IgD-negative memory B cell (primary cell): Measurements from ENCODE around the gene SLC9A2. TPM values are rescaled to one million over a fixed set of nuclear protein-coding genes. Genes with fewer than 3 reads are reported as not detected.

Source experiments
- H3K27ac Mint-ChIP-seq, 3 donors: one replicate each; pipeline ENCODE4 v1.8.0; 2020 to 2022; ENCODE audit warnings: mild to moderate bottlenecking in 3 of 3, mixed read lengths in 3 of 3, moderate library complexity in 1 of 3
- H3K27me3 Mint-ChIP-seq: one replicate; pipeline ENCODE4 v1.8.0; 2021; ENCODE audit warnings: mixed read lengths
- H3K36me3 Mint-ChIP-seq: one replicate; pipeline ENCODE4 v1.8.0; 2020; ENCODE audit warnings: mild to moderate bottlenecking, mixed read lengths
- H3K4me1 Mint-ChIP-seq, 3 donors: one replicate each; pipeline ENCODE4 v1.8.0; 2020 to 2022; ENCODE audit warnings: mixed read lengths in 3 of 3, mild to moderate bottlenecking in 1 of 3
- H3K4me3 Mint-ChIP-seq, 4 donors: one replicate each; pipeline ENCODE4 v1.8.0; 2020 to 2022; ENCODE audit warnings: mild to moderate bottlenecking in 4 of 4, mixed read lengths in 4 of 4, moderate library complexity in 3 of 4
- H3K9me3 Mint-ChIP-seq, 3 donors: one replicate each; pipeline ENCODE4 v1.8.0; 2020 to 2021; ENCODE audit warnings: mixed read lengths in 3 of 3, mild to moderate bottlenecking in 1 of 3
- polyA plus RNA-seq: library from polyadenylated mRNA; unstranded; fragments of 300-500 nt; fragmentation: Illumina TruSeq; gene quantifications from one replicate; pipeline ENCODE4 v1.2.3, GENCODE V29; 2021

SLC9A2 gene, protein sequence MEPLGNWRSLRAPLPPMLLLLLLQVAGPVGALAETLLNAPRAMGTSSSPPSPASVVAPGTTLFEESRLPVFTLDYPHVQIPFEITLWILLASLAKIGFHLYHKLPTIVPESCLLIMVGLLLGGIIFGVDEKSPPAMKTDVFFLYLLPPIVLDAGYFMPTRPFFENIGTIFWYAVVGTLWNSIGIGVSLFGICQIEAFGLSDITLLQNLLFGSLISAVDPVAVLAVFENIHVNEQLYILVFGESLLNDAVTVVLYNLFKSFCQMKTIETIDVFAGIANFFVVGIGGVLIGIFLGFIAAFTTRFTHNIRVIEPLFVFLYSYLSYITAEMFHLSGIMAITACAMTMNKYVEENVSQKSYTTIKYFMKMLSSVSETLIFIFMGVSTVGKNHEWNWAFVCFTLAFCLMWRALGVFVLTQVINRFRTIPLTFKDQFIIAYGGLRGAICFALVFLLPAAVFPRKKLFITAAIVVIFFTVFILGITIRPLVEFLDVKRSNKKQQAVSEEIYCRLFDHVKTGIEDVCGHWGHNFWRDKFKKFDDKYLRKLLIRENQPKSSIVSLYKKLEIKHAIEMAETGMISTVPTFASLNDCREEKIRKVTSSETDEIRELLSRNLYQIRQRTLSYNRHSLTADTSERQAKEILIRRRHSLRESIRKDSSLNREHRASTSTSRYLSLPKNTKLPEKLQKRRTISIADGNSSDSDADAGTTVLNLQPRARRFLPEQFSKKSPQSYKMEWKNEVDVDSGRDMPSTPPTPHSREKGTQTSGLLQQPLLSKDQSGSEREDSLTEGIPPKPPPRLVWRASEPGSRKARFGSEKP
- polyA plus RNA-seq = not detected

DNA sequence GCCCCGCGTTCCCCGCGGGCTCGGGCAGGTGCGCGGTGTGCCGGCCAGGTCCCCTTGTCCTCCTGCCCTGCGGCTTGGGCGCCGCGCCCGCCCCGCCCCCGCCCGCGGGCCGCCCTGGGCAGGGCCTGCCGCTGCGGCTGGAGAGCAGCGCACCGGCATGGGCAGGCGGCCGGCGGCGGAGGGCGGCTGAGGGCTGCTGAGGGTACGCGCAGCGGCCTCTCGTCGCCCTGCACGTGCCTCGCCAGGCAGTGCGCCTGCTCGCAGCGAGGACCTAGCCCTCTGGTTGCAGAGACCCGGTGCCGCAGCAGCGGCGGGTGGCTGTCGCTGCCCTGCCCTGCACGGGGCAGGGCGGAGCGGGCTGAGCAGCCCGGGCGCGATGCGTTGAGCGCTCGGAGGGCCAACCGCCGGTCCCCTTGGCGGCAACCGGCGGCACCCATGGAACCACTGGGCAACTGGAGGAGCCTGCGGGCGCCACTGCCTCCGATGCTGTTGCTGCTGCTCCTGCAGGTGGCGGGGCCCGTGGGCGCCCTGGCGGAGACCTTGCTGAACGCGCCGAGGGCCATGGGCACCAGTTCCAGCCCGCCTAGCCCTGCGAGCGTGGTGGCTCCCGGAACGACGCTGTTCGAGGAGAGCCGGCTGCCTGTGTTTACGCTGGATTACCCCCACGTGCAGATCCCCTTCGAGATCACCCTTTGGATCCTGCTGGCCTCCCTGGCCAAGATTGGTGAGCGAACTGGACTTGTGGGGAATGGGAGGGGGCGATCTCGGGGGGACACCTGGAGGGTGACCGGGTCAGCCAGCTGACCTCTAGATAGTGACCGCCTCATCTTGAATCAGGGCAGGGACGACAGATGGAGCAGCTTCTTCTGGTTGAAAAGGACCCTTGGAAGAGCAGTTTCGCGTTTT, at the start of gene SLC9A2:
Gene SLC9A2 (plus strand): TSS at position 140 of the 906 bp plus-strand sequence. CDS start 296 bp downstream, at position 436.
- no peaks in the 10 kb centered on the region for H3K9me3 Mint-ChIP-seq

DNA sequence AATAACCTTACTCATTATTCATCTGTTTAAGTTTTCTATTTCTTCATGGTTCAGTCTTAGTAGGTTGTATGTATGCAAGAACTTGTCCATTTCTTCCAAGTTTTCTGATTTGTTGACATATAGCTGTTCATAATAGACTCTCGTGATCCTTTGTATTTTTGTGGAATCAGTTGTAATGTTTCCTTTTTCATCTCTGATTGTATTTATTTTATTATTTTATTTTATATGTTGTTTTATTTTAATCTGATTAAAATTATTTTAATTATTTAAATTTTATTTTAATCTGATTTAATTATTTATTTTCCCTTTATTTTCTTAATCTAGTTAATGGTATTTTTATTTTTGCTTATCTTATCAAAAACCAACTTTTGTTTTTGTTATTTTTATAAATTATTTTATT, 43.5 kb upstream of the SLC9A2 start:
- no peak overlapping the region for H3K27ac Mint-ChIP-seq
- H3K4me1 Mint-ChIP-seq = no peaks in the 10 kb centered on the region
- H3K9me3 Mint-ChIP-seq = peaks cover 9 to 19% (median 15%) of the 10 kb centered on the region in 3 donors
- H3K27me3 Mint-ChIP-seq = peaks cover 10% of the 10 kb centered on the region
- H3K36me3 Mint-ChIP-seq = no peaks in the 10 kb centered on the region
- no peak overlapping the region for H3K4me3 Mint-ChIP-seq

More for the DNA sequence above, at the start of gene SLC9A2:
- peaks cover 6 to 13% (median 9%) of the 10 kb centered on the region in 3 donors for H3K4me1 Mint-ChIP-seq
- H3K27ac Mint-ChIP-seq = peak within 1 kb of the TSS in 1 of 3 donors; percentile 65
- H3K4me3 Mint-ChIP-seq = peak within 1 kb of the TSS; percentile 24 to 66 (median 51)
- peaks cover 43% of the 10 kb centered on the region for H3K27me3 Mint-ChIP-seq
- no peaks in the 10 kb centered on the region for H3K36me3 Mint-ChIP-seq

DNA sequence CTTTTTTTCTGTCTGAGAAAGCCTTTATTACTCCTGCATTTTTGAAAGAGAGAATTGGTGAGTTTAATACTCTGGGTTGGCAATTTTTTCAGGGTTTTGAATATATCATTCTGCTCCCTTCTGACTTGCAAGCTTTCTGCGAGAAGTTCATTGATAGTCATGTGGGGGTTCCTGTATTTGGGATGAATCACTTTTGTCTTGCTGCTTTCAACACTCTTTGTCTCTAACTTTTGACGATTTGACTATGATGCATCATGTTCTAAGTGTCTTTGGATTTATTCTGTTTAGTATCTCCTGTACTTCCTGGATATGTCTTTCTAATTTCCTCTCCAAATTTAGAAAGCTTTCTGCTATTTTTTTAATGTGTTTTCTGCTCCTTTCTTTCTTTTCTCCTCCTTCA, 41.0 kb upstream of the SLC9A2 start:
- Mint-ChIP-seq H3K4me1 (peaks cover 0 to 7% (median 0%) of the 10 kb centered on the region in 3 donors), H3K36me3 (peaks cover 2% of the 10 kb centered on the region), H3K9me3 (peaks cover 17 to 19% (median 18%) of the 10 kb centered on the region in 3 donors), H3K4me3 (no peak overlapping the region), H3K27ac (no peak overlapping the region), H3K27me3 (peaks cover 10% of the 10 kb centered on the region)

DNA sequence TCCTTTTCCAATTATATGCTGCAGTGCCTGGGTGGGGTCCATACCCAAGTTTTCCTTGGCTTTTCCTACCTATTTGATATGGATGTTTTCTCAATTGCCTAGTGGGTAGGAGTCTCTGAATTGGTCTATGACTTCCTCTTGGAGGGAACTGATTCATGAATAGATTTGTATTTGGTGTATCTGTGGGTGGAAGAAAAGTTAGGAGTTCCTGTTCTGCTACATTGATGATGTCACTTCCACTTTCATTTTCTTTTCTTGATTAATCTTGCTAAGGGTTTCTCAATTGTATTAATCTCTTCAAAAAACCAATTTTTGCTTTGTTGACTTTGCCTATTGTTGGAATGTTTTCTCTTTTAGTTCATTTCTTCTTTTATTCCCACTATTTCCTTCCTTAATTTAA, 37.4 kb upstream of the SLC9A2 start:
- peaks cover 4% of the 10 kb centered on the region for H3K36me3 Mint-ChIP-seq
- H3K4me3 Mint-ChIP-seq = peak overlapping the region in 2 of 4 donors; percentile 40 to 75
- no peak overlapping the region for H3K27ac Mint-ChIP-seq
- H3K4me1 Mint-ChIP-seq = peaks cover 0 to 7% (median 0%) of the 10 kb centered on the region in 3 donors
- H3K27me3 Mint-ChIP-seq = peaks cover 10% of the 10 kb centered on the region
- H3K9me3 Mint-ChIP-seq = peaks cover 12 to 18% (median 18%) of the 10 kb centered on the region in 3 donors

DNA sequence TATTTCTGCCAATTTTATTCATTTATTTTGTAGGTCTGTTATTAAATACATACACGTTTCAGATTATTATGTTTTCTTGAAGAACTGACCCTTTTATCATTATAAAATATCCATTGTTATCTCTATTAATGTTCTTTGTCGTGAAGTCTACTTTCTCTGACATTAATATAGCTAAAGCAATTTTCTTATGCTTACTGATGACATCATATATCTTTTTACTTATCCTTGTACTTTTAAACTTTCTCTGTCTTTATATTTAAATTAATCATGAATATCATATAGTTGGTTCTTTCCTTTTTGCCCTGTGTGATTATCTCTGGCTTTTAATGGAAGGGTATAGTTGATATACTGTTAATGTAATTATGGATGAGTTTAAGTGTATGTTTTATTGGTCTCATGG, 36.5 kb upstream of the SLC9A2 start:
- H3K27ac Mint-ChIP-seq = no peak overlapping the region
- peaks cover 10 to 16% (median 13%) of the 10 kb centered on the region in 3 donors for H3K9me3 Mint-ChIP-seq
- no peak overlapping the region for H3K4me3 Mint-ChIP-seq
- peaks cover 4% of the 10 kb centered on the region for H3K36me3 Mint-ChIP-seq
- peaks cover 10% of the 10 kb centered on the region for H3K27me3 Mint-ChIP-seq
- H3K4me1 Mint-ChIP-seq = peaks cover 0 to 7% (median 0%) of the 10 kb centered on the region in 3 donors

DNA sequence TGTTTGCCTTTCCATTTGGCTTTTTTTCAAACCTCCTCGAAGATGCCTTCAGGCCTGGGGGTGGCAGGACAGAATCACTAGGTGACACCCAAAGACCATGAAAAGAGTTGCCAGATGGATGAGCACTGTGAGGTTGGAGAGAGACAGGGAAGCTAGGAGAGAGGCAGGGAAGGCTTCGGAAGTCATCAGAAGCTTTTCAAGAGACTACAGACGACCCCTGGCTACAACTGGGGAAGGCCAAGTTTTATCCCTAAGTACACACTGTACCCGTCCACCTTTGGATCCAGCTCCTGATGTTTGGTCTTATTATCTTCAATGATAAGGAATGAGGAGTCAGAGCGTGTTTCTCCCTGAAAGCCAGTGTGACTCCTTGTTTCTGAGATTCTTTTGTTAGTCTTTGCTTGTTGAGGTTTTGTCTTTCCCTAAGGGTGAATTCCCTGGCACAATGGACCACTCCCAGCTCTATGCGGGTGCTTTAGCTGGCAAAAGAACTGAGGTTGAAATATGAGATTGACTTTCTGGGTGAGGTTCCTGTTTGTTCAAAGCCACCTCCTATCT, 33.4 kb upstream of the SLC9A2 start:
- Mint-ChIP-seq H3K4me1 (peaks cover 0 to 7% (median 0%) of the 10 kb centered on the region in 3 donors), H3K27ac (no peak overlapping the region), H3K9me3 (peaks cover 7 to 11% (median 10%) of the 10 kb centered on the region in 3 donors), H3K27me3 (peaks cover 5% of the 10 kb centered on the region), H3K36me3 (peaks cover 4% of the 10 kb centered on the region), H3K4me3 (no peak overlapping the region)

DNA sequence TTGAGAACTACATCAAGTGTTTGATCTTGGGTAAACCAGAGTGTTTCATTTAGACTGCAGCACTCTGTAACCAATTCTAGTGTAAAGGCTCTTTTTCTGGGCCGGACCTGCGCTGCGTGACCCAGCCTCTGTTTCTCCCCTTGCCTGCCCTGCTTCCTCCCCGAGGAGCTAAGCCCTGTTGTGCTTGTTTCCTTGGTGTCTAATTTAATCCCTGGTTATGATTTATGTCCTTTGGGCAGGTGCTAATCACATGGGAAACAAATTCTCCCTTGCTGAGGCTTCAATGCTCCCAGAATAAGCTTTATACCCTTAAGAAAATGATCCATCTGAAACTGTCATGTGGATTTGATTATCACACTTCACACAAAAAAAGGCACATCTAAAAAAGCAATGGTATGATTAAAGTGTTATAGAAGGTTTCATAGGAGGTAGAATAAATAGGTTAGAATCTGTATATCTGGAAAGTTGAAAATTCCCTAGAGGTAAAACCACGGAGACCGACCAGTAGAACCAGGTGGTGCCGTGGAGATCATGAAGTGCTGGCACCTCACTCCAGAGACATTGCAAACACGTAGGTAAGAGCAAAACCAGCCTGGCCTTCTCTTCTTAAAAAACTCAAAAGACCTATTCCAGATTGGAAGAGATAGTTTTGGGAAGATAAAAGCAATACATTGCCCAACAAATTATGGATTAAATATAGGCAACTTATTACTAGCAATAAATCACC, 31.0 kb upstream of the SLC9A2 start:
- Mint-ChIP-seq H3K4me3 (no peak overlapping the region), H3K4me1 (no peaks in the 10 kb centered on the region), H3K9me3 (peaks cover under 1 to 7% (median 4%) of the 10 kb centered on the region in 3 donors), H3K27ac (no peak overlapping the region), H3K36me3 (peaks cover 2% of the 10 kb centered on the region), H3K27me3 (peaks cover 11% of the 10 kb centered on the region)

DNA sequence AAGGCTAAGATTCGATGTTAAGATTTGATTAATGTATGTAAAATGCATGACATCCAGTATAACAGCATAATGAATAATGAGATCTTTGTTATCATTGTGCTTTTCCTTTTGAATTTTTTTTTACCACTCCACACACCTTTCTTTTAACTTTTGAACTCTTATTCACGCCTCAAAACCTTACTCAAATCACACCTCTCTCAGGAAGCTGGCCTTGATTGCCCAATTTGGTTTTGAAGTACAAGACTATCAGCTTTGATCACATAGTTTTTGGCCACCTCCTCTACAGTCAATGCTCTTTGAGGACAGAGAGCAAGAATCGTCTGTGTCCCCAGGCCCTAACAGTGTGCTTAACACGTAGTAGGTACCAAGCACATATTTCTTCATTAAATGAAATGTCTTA, 29.9 kb upstream of the SLC9A2 start:
- Mint-ChIP-seq H3K9me3 (peaks cover 0 to 2% (median 0%) of the 10 kb centered on the region in 3 donors), H3K27ac (no peak overlapping the region), H3K4me3 (no peak overlapping the region), H3K4me1 (no peaks in the 10 kb centered on the region), H3K27me3 (peaks cover 11% of the 10 kb centered on the region), H3K36me3 (peaks cover 2% of the 10 kb centered on the region)

DNA sequence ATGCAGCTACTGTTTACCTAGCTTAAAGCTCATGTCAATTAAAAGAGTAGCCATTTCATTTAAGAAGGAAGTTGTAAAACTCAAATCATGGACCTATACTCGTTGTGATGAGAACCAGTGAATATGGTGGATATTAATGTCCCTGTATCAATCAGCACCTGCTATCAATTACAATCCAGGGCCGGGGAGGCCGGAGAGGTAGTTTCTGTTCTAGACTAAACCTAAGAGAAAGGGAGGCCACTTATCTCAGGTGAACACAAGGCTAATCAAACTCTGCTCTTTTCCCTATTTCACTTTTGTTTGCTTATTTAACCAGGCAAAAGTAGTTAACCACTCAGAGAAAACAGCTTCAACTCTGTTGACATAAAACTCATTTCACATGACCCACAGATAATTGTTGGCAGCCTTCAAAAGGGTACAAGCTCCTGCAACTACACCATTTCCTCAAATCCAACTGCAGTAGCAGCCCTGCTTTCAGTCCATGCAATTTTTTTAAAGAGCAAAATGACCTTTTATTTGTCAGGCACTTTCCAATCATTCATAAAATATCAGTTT, 27.8 kb upstream of the SLC9A2 start:
- no peaks in the 10 kb centered on the region for H3K36me3 Mint-ChIP-seq
- no peak overlapping the region for H3K4me3 Mint-ChIP-seq
- no peak overlapping the region for H3K27ac Mint-ChIP-seq
- no peaks in the 10 kb centered on the region for H3K4me1 Mint-ChIP-seq
- H3K27me3 Mint-ChIP-seq = peaks cover 12% of the 10 kb centered on the region
- H3K9me3 Mint-ChIP-seq = no peaks in the 10 kb centered on the region

DNA sequence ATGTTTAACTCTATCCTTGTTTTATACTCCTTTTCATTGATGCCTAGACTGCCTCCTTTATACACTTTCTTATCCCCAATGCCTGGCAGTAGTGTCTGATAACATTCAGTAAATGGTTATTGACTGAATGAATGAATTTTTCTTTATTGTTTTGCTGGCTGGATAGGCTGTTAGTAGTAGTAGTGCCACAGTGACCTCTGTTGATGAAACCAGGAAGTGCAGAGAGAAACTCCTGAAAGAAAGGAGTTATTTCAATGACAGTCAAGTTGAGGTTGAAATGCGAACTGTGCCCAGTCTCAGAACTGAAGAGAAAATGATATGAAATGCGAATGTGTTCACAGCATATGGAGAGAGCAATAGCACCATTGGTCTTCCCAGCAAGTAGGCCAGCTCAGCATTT, 26.8 kb upstream of the SLC9A2 start:
- Mint-ChIP-seq H3K9me3 (no peaks in the 10 kb centered on the region), H3K27me3 (peaks cover 10% of the 10 kb centered on the region), H3K4me1 (no peaks in the 10 kb centered on the region), H3K36me3 (no peaks in the 10 kb centered on the region), H3K4me3 (no peak overlapping the region), H3K27ac (no peak overlapping the region)

DNA sequence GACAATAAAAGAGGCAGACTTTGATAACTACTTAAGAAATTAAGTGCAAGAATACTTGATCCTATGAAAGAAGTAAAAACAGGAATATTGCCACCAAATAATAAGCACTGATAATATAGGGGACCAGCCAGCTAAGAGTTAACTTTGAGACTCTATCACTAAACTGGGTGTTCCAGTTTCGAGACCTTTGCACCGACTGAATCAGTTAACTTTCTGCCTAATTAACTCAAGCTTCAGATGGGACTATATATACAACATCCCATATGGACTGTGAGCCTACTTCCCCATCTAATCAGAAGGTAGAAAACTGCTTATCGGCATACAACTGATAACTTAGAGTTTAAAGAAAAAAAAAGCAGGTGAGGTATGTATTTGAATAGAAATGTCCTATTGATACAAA, 25.8 kb upstream of the SLC9A2 start:
- no peaks in the 10 kb centered on the region for H3K36me3 Mint-ChIP-seq
- H3K27ac Mint-ChIP-seq = no peak overlapping the region
- no peaks in the 10 kb centered on the region for H3K9me3 Mint-ChIP-seq
- no peak overlapping the region for H3K4me3 Mint-ChIP-seq
- H3K27me3 Mint-ChIP-seq = peaks cover 10% of the 10 kb centered on the region
- no peaks in the 10 kb centered on the region for H3K4me1 Mint-ChIP-seq

DNA sequence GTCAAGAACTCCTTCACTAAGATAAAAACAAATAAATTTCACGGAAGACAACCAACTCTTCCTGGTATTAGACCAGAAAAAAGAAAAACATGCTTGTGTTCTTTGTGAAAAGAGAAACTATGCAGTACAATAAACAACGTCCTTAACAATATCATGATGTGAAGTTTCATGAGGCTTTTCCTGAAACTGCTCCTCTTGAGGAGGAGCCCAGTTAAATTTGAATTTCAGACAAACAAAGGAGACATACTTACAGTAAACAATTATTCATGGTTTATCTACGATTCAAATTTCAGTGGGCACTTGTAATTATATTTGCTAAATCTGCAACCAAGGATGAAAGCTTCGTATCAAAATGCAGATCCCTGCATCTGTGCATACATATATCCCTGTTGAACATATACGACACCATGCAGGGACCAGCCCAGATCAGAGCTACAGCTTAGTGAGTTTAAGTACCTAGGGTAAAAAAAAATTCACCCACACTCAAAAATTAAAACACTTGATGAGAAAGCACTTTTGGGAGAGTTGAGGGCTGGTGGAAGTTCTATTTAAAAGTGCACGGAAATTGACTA, 24.8 kb upstream of the SLC9A2 start:
- Mint-ChIP-seq H3K4me1 (peaks cover 0 to under 1% (median 0%) of the 10 kb centered on the region in 3 donors), H3K9me3 (no peaks in the 10 kb centered on the region), H3K4me3 (no peak overlapping the region), H3K36me3 (no peaks in the 10 kb centered on the region), H3K27ac (no peak overlapping the region), H3K27me3 (peaks cover 8% of the 10 kb centered on the region)

DNA sequence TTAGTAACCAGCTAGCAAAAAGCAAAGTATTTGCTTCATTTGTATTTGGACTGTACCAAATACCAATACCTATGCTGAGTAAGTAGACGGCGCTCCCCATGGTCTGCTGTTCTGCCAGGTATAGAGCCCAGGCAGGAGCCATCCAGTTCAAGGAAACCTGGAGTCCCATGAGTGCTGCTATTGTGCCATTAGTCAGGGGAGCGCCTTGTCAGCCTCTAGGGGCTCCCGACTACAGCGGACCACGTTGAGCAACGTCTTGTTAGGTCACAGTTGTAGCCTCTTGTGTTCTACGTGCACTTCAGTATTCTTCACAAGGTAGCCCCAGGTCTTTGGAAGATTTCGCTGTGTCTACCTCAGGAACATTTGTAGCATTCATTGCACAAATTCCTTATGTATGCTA, 21.6 kb upstream of the SLC9A2 start:
- H3K36me3 Mint-ChIP-seq = no peaks in the 10 kb centered on the region
- H3K9me3 Mint-ChIP-seq = no peaks in the 10 kb centered on the region
- H3K4me3 Mint-ChIP-seq = no peak overlapping the region
- H3K27ac Mint-ChIP-seq = no peak overlapping the region
- H3K4me1 Mint-ChIP-seq = peaks cover 0 to 2% (median 0%) of the 10 kb centered on the region in 3 donors
- peaks cover 10% of the 10 kb centered on the region for H3K27me3 Mint-ChIP-seq
